ENCODE results near the gene MAP3K20. TPM values are rescaled to one million over a fixed set of nuclear protein-coding genes. Genes with fewer than 3 reads are reported as not detected.

The MAP3K20 gene
- total and polyA plus RNA-seq, 5 donors from 2014 or later = 1.3 to 1.9 (median 1.7) TPM

- Mint-ChIP-seq H3K27me3 (peaks cover 42% of the 10 kb centered on the region), H3K36me3 (no peaks in the 10 kb centered on the region), H3K4me1 (no peaks in the 10 kb centered on the region), H3K27ac (no peak overlapping the region), H3K9me3 (peaks cover 0 to 1% (median 0%) of the 10 kb centered on the region in 7 donors), H3K4me3 (no peak overlapping the region)
- ATAC-seq (ENCODE audit: low read depth in 2 of 2) (no peak), DNase-seq (no peak)
- peaks cover 12% of the 10 kb centered on the region for H3K27me3 ChIP-seq (ENCODE audit: control insufficient read depth, insufficient read depth, low read length)
- no peaks in the 10 kb centered on the region for H3K36me3 ChIP-seq (ENCODE audit: control insufficient read depth, insufficient read depth, low read length)
- no peak overlapping the region for H3K4me3 ChIP-seq (ENCODE audit: low read depth, low read length)
- no peaks in the 10 kb centered on the region for H3K9me3 ChIP-seq (ENCODE audit: control insufficient read depth in 2 of 2, low read length in 2 of 2)
- no peaks in the 10 kb centered on the region for H3K4me1 ChIP-seq (ENCODE audit: control insufficient read depth, insufficient read depth, low read length, poor library complexity, severe bottlenecking)
- no peak overlapping the region for H3K27ac ChIP-seq (ENCODE audit: insufficient read depth, low read length, poor library complexity, severe bottlenecking)
Observed at GRCh38 chr2:173064151-173064805, 11.4 kb upstream of the MAP3K20 start.

GRCh38 chr2:173066887-173067676, 8.6 kb upstream of the MAP3K20 start:
- DNase-seq (no peak), ATAC-seq (ENCODE audit: low read depth in 2 of 2) (no peak)
- Mint-ChIP-seq H3K4me3 (no peak overlapping the region), H3K4me1 (no peaks in the 10 kb centered on the region), H3K27ac (no peak overlapping the region), H3K36me3 (no peaks in the 10 kb centered on the region), H3K27me3 (peaks cover 58% of the 10 kb centered on the region), H3K9me3 (peaks cover 0 to 4% (median 0%) of the 10 kb centered on the region in 7 donors)
- no peak overlapping the region for H3K4me3 ChIP-seq (ENCODE audit: low read depth, low read length)
- no peaks in the 10 kb centered on the region for H3K4me1 ChIP-seq (ENCODE audit: control insufficient read depth, insufficient read depth, low read length, poor library complexity, severe bottlenecking)
- no peak overlapping the region for H3K27ac ChIP-seq (ENCODE audit: insufficient read depth, low read length, poor library complexity, severe bottlenecking)
- no peaks in the 10 kb centered on the region for H3K9me3 ChIP-seq (ENCODE audit: control insufficient read depth in 2 of 2, low read length in 2 of 2)
- H3K36me3 ChIP-seq (ENCODE audit: control insufficient read depth, insufficient read depth, low read length) = no peaks in the 10 kb centered on the region
- H3K27me3 ChIP-seq (ENCODE audit: control insufficient read depth, insufficient read depth, low read length) = peaks cover 14% of the 10 kb centered on the region

GRCh38 chr2:173075056-173075780, 428 bp upstream of the MAP3K20 start:
- H3K36me3 ChIP-seq (ENCODE audit: control insufficient read depth, insufficient read depth, low read length) = no peaks in the 10 kb centered on the region
- Mint-ChIP-seq H3K4me3 (peak overlapping the region; percentile 24 to 83 (median 79)), H3K27ac (no peak overlapping the region), H3K4me1 (peaks cover 0 to 16% (median 2%) of the 10 kb centered on the region in 4 donors), H3K36me3 (no peaks in the 10 kb centered on the region), H3K27me3 (peaks cover 47% of the 10 kb centered on the region), H3K9me3 (peaks cover 0 to 4% (median 0%) of the 10 kb centered on the region in 7 donors)
- H3K9me3 ChIP-seq (ENCODE audit: control insufficient read depth in 2 of 2, low read length in 2 of 2) = no peaks in the 10 kb centered on the region
- peaks cover 12% of the 10 kb centered on the region for H3K27me3 ChIP-seq (ENCODE audit: control insufficient read depth, insufficient read depth, low read length)
- no peak overlapping the region for H3K27ac ChIP-seq (ENCODE audit: insufficient read depth, low read length, poor library complexity, severe bottlenecking)
- peaks cover 10% of the 10 kb centered on the region for H3K4me1 ChIP-seq (ENCODE audit: control insufficient read depth, insufficient read depth, low read length, poor library complexity, severe bottlenecking)
- DNase-seq (no peak), ATAC-seq (ENCODE audit: low read depth in 2 of 2) (no peak)
- no peak overlapping the region for H3K4me3 ChIP-seq (ENCODE audit: low read depth, low read length)

- Histone ChIP-seq H3K4me3 (ENCODE audit: low read depth, low read length) (peak overlapping the region; percentile 67), H3K36me3 (ENCODE audit: control insufficient read depth, insufficient read depth, low read length) (no peaks in the 10 kb centered on the region), H3K9me3 (ENCODE audit: control insufficient read depth in 2 of 2, low read length in 2 of 2) (no peaks in the 10 kb centered on the region), H3K27ac (ENCODE audit: insufficient read depth, low read length, poor library complexity, severe bottlenecking) (no peak overlapping the region), H3K27me3 (ENCODE audit: control insufficient read depth, insufficient read depth, low read length) (peaks cover 14% of the 10 kb centered on the region), H3K4me1 (ENCODE audit: control insufficient read depth, insufficient read depth, low read length, poor library complexity, severe bottlenecking) (peaks cover 10% of the 10 kb centered on the region)
- H3K4me3 Mint-ChIP-seq = peak overlapping the region; percentile 73 to 93 (median 76)
- DNase-seq (peak in 1 of 3 donors; percentile 44), ATAC-seq (ENCODE audit: low read depth in 2 of 2) (peak; percentile 7 to 18)
- H3K9me3 Mint-ChIP-seq = peaks cover 0 to 4% (median 0%) of the 10 kb centered on the region in 7 donors
- H3K27ac Mint-ChIP-seq = peak overlapping the region in 1 of 3 donors; percentile 87
- peaks cover 0 to 16% (median 2%) of the 10 kb centered on the region in 4 donors for H3K4me1 Mint-ChIP-seq
- no peaks in the 10 kb centered on the region for H3K36me3 Mint-ChIP-seq
- peaks cover 36% of the 10 kb centered on the region for H3K27me3 Mint-ChIP-seq
Observed at GRCh38 chr2:173076581-173077345, 1.1 kb downstream of the MAP3K20 start.

GRCh38 chr2:173077506-173078177, 2.0 kb downstream of the MAP3K20 start:
- Histone ChIP-seq H3K4me1 (ENCODE audit: control insufficient read depth, insufficient read depth, low read length, poor library complexity, severe bottlenecking) (peaks cover 10% of the 10 kb centered on the region), H3K27ac (ENCODE audit: insufficient read depth, low read length, poor library complexity, severe bottlenecking) (no peak overlapping the region), H3K27me3 (ENCODE audit: control insufficient read depth, insufficient read depth, low read length) (peaks cover 14% of the 10 kb centered on the region), H3K4me3 (ENCODE audit: low read depth, low read length) (no peak overlapping the region), H3K9me3 (ENCODE audit: control insufficient read depth in 2 of 2, low read length in 2 of 2) (no peaks in the 10 kb centered on the region), H3K36me3 (ENCODE audit: control insufficient read depth, insufficient read depth, low read length) (no peaks in the 10 kb centered on the region)
- DNase-seq (no peak), ATAC-seq (ENCODE audit: low read depth in 2 of 2) (no peak)
- Mint-ChIP-seq H3K27ac (no peak overlapping the region), H3K4me1 (peaks cover 0 to 16% (median 2%) of the 10 kb centered on the region in 4 donors), H3K27me3 (peaks cover 29% of the 10 kb centered on the region), H3K9me3 (peaks cover 0 to 2% (median 0%) of the 10 kb centered on the region in 7 donors), H3K36me3 (no peaks in the 10 kb centered on the region), H3K4me3 (peak overlapping the region in 2 of 4 donors; percentile 17 to 78)

GRCh38 chr2:173079141-173079540, 3.5 kb downstream of the MAP3K20 start:
- Mint-ChIP-seq H3K36me3 (no peaks in the 10 kb centered on the region), H3K4me1 (peaks cover 0 to 16% (median 2%) of the 10 kb centered on the region in 4 donors), H3K27ac (no peak overlapping the region), H3K27me3 (peaks cover 18% of the 10 kb centered on the region), H3K9me3 (peaks cover 0 to 2% (median 0%) of the 10 kb centered on the region in 7 donors), H3K4me3 (no peak overlapping the region)
- Histone ChIP-seq H3K4me3 (ENCODE audit: low read depth, low read length) (no peak overlapping the region), H3K36me3 (ENCODE audit: control insufficient read depth, insufficient read depth, low read length) (no peaks in the 10 kb centered on the region), H3K9me3 (ENCODE audit: control insufficient read depth in 2 of 2, low read length in 2 of 2) (no peaks in the 10 kb centered on the region), H3K4me1 (ENCODE audit: control insufficient read depth, insufficient read depth, low read length, poor library complexity, severe bottlenecking) (peaks cover 10% of the 10 kb centered on the region), H3K27ac (ENCODE audit: insufficient read depth, low read length, poor library complexity, severe bottlenecking) (no peak overlapping the region), H3K27me3 (ENCODE audit: control insufficient read depth, insufficient read depth, low read length) (peaks cover 10% of the 10 kb centered on the region)
- ATAC-seq (ENCODE audit: low read depth in 2 of 2) (no peak), DNase-seq (no peak)

Measured in CD4-positive, CD25-positive, alpha-beta regulatory T cell (primary cell).